ENCODE data around the gene PAX7.

The PAX7 gene

GRCh38 chr1:18724801-18725200 is 94.2 kb downstream of the PAX7 start:
- H4K20me1 ChIP-seq, result peaks cover 15% of the 10 kb centered on the region
- H3K27ac ChIP-seq, result no peak overlapping the region
- H3K27me3 ChIP-seq, result peaks cover 25% of the 10 kb centered on the region
- H3K36me3 ChIP-seq, result no peaks in the 10 kb centered on the region
- H3K4me2 ChIP-seq, result peak overlapping the region; percentile 91; the same call in 1 of the 2 replicates
- peaks cover 60% of the 10 kb centered on the region for H3K4me1 ChIP-seq
- TF ChIP-seq Cebpa-rat (IDR thresholded peaks at IDR 0.05), result no peak
- no peak overlapping the region for H3K9ac ChIP-seq
- H3K4me3 ChIP-seq, result no peak overlapping the region
- no peaks in the 10 kb centered on the region for H3K9me3 ChIP-seq

GRCh38 chr1:18725231-18725895 is 94.7 kb downstream of the PAX7 start:
- Histone ChIP-seq H3K36me3 (no peaks in the 10 kb centered on the region), H3K27ac (no peak overlapping the region)

GRCh38 chr1:18726368-18726767 is 95.7 kb downstream of the PAX7 start:
- no peak overlapping the region for H3K4me2 ChIP-seq
- H3K36me3 ChIP-seq, result no peaks in the 10 kb centered on the region
- no peak overlapping the region for H3K4me3 ChIP-seq
- H3K9me3 ChIP-seq, result no peaks in the 10 kb centered on the region
- peaks cover 47% of the 10 kb centered on the region for H3K4me1 ChIP-seq
- H3K9ac ChIP-seq, result no peak overlapping the region
- peaks cover under 1% of the 10 kb centered on the region for H4K20me1 ChIP-seq
- TF ChIP-seq Cebpa-rat (IDR thresholded peaks at IDR 0.05), result no peak
- peaks cover 16% of the 10 kb centered on the region for H3K27me3 ChIP-seq
- H3K27ac ChIP-seq, result no peak overlapping the region

More at GRCh38 chr1:18725231-18725895, 94.7 kb downstream of the PAX7 start:
- peaks cover 11% of the 10 kb centered on the region for H4K20me1 ChIP-seq
- peaks cover 20% of the 10 kb centered on the region for H3K27me3 ChIP-seq
- peaks cover 57% of the 10 kb centered on the region for H3K4me1 ChIP-seq
- H3K9me3 ChIP-seq, result no peaks in the 10 kb centered on the region
- peak overlapping the region; percentile 91; the same call in 1 of the 2 replicates for H3K4me2 ChIP-seq
- H3K4me3 ChIP-seq, result no peak overlapping the region
- no peak overlapping the region for H3K9ac ChIP-seq
- TF ChIP-seq Cebpa-rat (IDR thresholded peaks at IDR 0.05), result no peak

- no peaks in the 10 kb centered on the region for H3K9me3 ChIP-seq
- no peak overlapping the region for H3K9ac ChIP-seq
- peaks cover 31% of the 10 kb centered on the region for H3K4me1 ChIP-seq
- H3K36me3 ChIP-seq, result no peaks in the 10 kb centered on the region
- no peak for TF ChIP-seq Cebpa-rat (IDR thresholded peaks at IDR 0.05)
- no peak overlapping the region for H3K4me3 ChIP-seq
- no peak overlapping the region for H3K27ac ChIP-seq
- no peak overlapping the region for H3K4me2 ChIP-seq
- peaks cover 17% of the 10 kb centered on the region for H3K27me3 ChIP-seq
- no peaks in the 10 kb centered on the region for H4K20me1 ChIP-seq
Measured at GRCh38 chr1:18727956-18728355, 97.3 kb downstream of the PAX7 start.

- Histone ChIP-seq H3K4me1 (peaks cover 7% of the 10 kb centered on the region; the same call in 1 of the 2 replicates), H3K4me3 (no peak overlapping the region), H3K36me3 (no peaks in the 10 kb centered on the region), H3K27me3 (peaks cover 3% of the 10 kb centered on the region; the same call in 1 of the 2 replicates), H3K27ac (no peak overlapping the region), H4K20me1 (0 out of 2 replicates have a peak, but pooled peaks cover under 1% of the 10 kb centered on the region), H3K9ac (no peak overlapping the region), H3K9me3 (no peaks in the 10 kb centered on the region), H3K4me2 (0 out of 2 replicates have a peak overlapping the region, but pooled peaks have one; percentile 12)
- no peak for TF ChIP-seq Cebpa-rat (IDR thresholded peaks at IDR 0.05)
Measured at GRCh38 chr1:18730321-18730720, 99.7 kb downstream of the PAX7 start.

GRCh38 chr1:18731148-18731547 is 100.5 kb downstream of the PAX7 start:
- 0 out of 2 replicates have a peak, but pooled peaks cover 4% of the 10 kb centered on the region for H4K20me1 ChIP-seq
- H3K27me3 ChIP-seq, result peaks cover 3% of the 10 kb centered on the region; the same call in 1 of the 2 replicates
- no peaks in the 10 kb centered on the region for H3K9me3 ChIP-seq
- H3K4me1 ChIP-seq, result peaks cover 6% of the 10 kb centered on the region; the same call in 1 of the 2 replicates
- H3K27ac ChIP-seq, result no peak overlapping the region
- no peak overlapping the region for H3K4me2 ChIP-seq
- no peak overlapping the region for H3K9ac ChIP-seq
- H3K36me3 ChIP-seq, result no peaks in the 10 kb centered on the region
- no peak overlapping the region for H3K4me3 ChIP-seq
- TF ChIP-seq Cebpa-rat (IDR thresholded peaks at IDR 0.05), result no peak

- Histone ChIP-seq H3K27me3 (peaks cover 3% of the 10 kb centered on the region; the same call in 1 of the 2 replicates), H3K27ac (no peak overlapping the region), H3K4me2 (no peak overlapping the region), H3K9me3 (no peaks in the 10 kb centered on the region), H3K36me3 (no peaks in the 10 kb centered on the region), H3K4me3 (no peak overlapping the region), H4K20me1 (0 out of 2 replicates have a peak, but pooled peaks cover 4% of the 10 kb centered on the region), H3K4me1 (peaks cover 6% of the 10 kb centered on the region; the same call in 1 of the 2 replicates), H3K9ac (no peak overlapping the region)
- TF ChIP-seq Cebpa-rat (IDR thresholded peaks at IDR 0.05), result no peak
Measured at GRCh38 chr1:18731591-18732235, 101.1 kb downstream of the PAX7 start.

- Histone ChIP-seq H3K4me3 (no peak overlapping the region), H3K9me3 (no peaks in the 10 kb centered on the region), H3K27me3 (peaks cover 3% of the 10 kb centered on the region; the same call in 1 of the 2 replicates), H3K4me1 (peaks cover 4% of the 10 kb centered on the region; the same call in 1 of the 2 replicates), H4K20me1 (0 out of 2 replicates have a peak, but pooled peaks cover 4% of the 10 kb centered on the region), H3K4me2 (no peak overlapping the region), H3K36me3 (no peaks in the 10 kb centered on the region), H3K9ac (no peak overlapping the region), H3K27ac (no peak overlapping the region)
- TF ChIP-seq Cebpa-rat (IDR thresholded peaks at IDR 0.05), result no peak
Measured at GRCh38 chr1:18732686-18733085, 102.0 kb downstream of the PAX7 start.

GRCh38 chr1:18734001-18734400 is 103.4 kb downstream of the PAX7 start:
- Histone ChIP-seq H4K20me1 (0 out of 2 replicates have a peak, but pooled peaks cover 4% of the 10 kb centered on the region), H3K9ac (no peak overlapping the region), H3K36me3 (no peaks in the 10 kb centered on the region), H3K27me3 (peaks cover 3% of the 10 kb centered on the region; the same call in 1 of the 2 replicates), H3K27ac (no peak overlapping the region), H3K4me1 (no peaks in the 10 kb centered on the region), H3K4me2 (no peak overlapping the region), H3K9me3 (no peaks in the 10 kb centered on the region), H3K4me3 (no peak overlapping the region)
- no peak for TF ChIP-seq Cebpa-rat (IDR thresholded peaks at IDR 0.05)
